KMS-11 (cell line): Measurements from ENCODE around the gene SLC24A3.

Experiments
- H2AFZ ChIP-seq: fragments of 200-600 bp; sonication (generic); 2 replicates; pipeline ENCODE4 v1.6.1; 2016; ENCODE audit warnings: antibody characterized with exemption, mixed run types, low read depth
- H3K27ac ChIP-seq: fragments of 200-600 bp; sonication (generic); 2 replicates; pipeline ENCODE4 v1.6.1; 2016; ENCODE audit warnings: mild to moderate bottlenecking, mixed run types
- H3K27me3 ChIP-seq: fragments of 200-600 bp; sonication (generic); 2 replicates; pipeline ENCODE4 v1.6.1; 2017; ENCODE audit warnings: mild to moderate bottlenecking, low read depth, mixed run types, moderate library complexity; ENCODE audit not compliant: insufficient read depth
- H3K36me3 ChIP-seq: fragments of 200-600 bp; sonication (generic); 2 replicates; pipeline ENCODE4 v1.6.1; 2017; ENCODE audit warnings: mild to moderate bottlenecking, mixed run types; ENCODE audit not compliant: insufficient read depth
- H3K4me1 ChIP-seq: fragments of 200-600 bp; sonication (generic); 2 replicates; pipeline ENCODE4 v1.6.1; 2016; ENCODE audit warnings: mild to moderate bottlenecking, low read depth, mixed run types; ENCODE audit not compliant: poor library complexity, severe bottlenecking
- H3K4me2 ChIP-seq: fragments of 200-600 bp; sonication (generic); 2 replicates; pipeline ENCODE4 v1.7.0; 2016; ENCODE audit warnings: mild to moderate bottlenecking, mixed run types
- H3K4me3 ChIP-seq: fragments of 200-600 bp; sonication (generic); IDR thresholded peaks from 2 replicates; pipeline ENCODE4 v1.6.1; 2017; ENCODE audit warnings: low read depth, low read length, mixed read lengths; ENCODE audit not compliant: insufficient read depth
- H3K79me2 ChIP-seq: fragments of 200-600 bp; sonication (generic); 2 replicates; pipeline ENCODE4 v1.6.1; 2016; ENCODE audit warnings: low read depth, mixed run types; ENCODE audit not compliant: insufficient read depth
- H3K9ac ChIP-seq: fragments of 200-600 bp; sonication (generic); 2 replicates; pipeline ENCODE4 v1.6.1; 2016; ENCODE audit warnings: mild to moderate bottlenecking, mixed run types
- H4K20me1 ChIP-seq: fragments of 200-600 bp; sonication (generic); 2 replicates; pipeline ENCODE4 v1.6.1; 2016; ENCODE audit warnings: mild to moderate bottlenecking, mixed run types; ENCODE audit not compliant: insufficient read depth
- CTCF ChIP-seq: fragments of 200-600 bp; sonication (generic); conservative IDR thresholded peaks from 2 replicates; pipeline ENCODE4 v1.6.1; 2017; ENCODE audit warnings: low read depth, mild to moderate bottlenecking, antibody characterized with exemption, low read length, moderate library complexity, mixed read lengths

Gene SLC24A3

DNA sequence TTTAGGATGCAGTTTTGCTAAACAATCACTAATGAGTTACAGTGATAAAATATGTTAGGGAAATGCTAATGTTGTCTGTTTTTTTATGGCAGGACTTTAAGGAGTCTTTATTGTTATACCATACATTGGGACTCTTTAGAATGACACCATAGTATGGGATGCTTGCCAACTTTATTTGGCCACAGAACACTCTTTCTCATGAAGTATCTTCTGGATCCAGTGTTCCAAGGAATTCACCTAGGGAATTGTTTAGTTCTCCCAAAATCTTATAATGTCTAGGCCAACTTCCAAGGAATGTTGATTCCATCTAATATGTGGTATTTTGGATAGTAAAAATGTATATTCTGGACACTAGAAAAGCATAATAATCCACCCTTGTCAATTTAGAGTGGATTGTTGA is 548.9 kb downstream of the SLC24A3 start:
- Histone ChIP-seq H3K36me3 (no peaks in the 10 kb centered on the region), H4K20me1 (no peaks in the 10 kb centered on the region), H3K4me1 (peaks cover 36% of the 10 kb centered on the region), H3K27me3 (no peaks in the 10 kb centered on the region), H3K27ac (no peak overlapping the region), H3K4me3 (no peak overlapping the region), H3K79me2 (no peaks in the 10 kb centered on the region), H3K4me2 (no peak overlapping the region), H2AFZ (no peak overlapping the region), H3K9ac (no peak overlapping the region)
- no peak for TF ChIP-seq CTCF

DNA sequence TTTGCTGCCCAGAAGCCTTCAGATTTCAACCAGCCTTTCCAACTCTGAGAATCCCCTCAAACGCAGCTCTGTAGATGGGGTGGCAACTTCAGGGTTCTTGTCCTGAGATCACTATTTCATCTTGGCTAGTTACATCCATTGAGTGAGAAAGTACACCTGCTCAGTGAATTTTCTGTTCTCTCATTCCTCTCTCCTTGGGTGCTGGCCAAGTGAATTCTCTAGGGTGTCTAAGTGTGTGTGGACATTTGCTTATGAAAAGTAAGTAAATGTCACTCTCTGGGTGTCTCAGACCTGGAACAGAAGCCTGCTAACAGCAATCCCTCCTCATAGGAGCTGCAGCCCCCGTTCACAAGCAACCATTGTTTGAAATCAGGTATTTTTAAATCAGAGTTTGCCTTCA is 549.4 kb downstream of the SLC24A3 start:
- TF ChIP-seq CTCF, result no peak
- no peak overlapping the region for H2AFZ ChIP-seq
- no peaks in the 10 kb centered on the region for H4K20me1 ChIP-seq
- H3K9ac ChIP-seq, result no peak overlapping the region
- H3K79me2 ChIP-seq, result no peaks in the 10 kb centered on the region
- no peaks in the 10 kb centered on the region for H3K27me3 ChIP-seq
- H3K36me3 ChIP-seq, result no peaks in the 10 kb centered on the region
- H3K27ac ChIP-seq, result no peak overlapping the region
- H3K4me3 ChIP-seq, result no peak overlapping the region
- peaks cover 33% of the 10 kb centered on the region for H3K4me1 ChIP-seq
- H3K4me2 ChIP-seq, result no peak overlapping the region

DNA sequence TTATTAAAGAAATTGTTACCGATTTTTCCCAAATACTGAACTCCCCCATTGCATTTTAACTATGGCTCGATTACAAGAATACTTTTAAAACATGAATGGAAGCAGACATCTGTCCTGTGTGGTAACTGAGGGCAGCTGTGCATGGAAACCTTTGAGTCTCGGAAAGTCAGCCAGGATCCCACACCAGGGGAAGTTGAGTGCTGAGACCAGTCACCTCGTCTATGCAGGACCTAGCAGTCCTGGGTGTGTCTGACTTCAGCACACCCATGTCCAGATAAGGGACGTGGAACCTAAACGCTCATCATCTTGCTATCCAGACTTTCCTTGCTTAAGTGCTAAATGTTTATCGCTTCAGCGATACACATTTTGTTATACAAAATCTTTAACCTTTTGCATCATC is 551.8 kb downstream of the SLC24A3 start:
- Histone ChIP-seq H3K4me1 (peaks cover 20% of the 10 kb centered on the region), H4K20me1 (no peaks in the 10 kb centered on the region), H3K27me3 (no peaks in the 10 kb centered on the region), H2AFZ (no peak overlapping the region), H3K9ac (no peak overlapping the region), H3K27ac (no peak overlapping the region), H3K4me2 (no peak overlapping the region), H3K36me3 (no peaks in the 10 kb centered on the region), H3K4me3 (no peak overlapping the region), H3K79me2 (no peaks in the 10 kb centered on the region)
- no peak for TF ChIP-seq CTCF

GRCh38 chr20:19765266-19765665 is 552.8 kb downstream of the SLC24A3 start:
- no peak overlapping the region for H2AFZ ChIP-seq
- H3K4me3 ChIP-seq, result no peak overlapping the region
- peaks cover 9% of the 10 kb centered on the region for H3K4me1 ChIP-seq
- no peaks in the 10 kb centered on the region for H3K27me3 ChIP-seq
- H3K4me2 ChIP-seq, result no peak overlapping the region
- no peak for TF ChIP-seq CTCF
- H3K27ac ChIP-seq, result no peak overlapping the region
- no peaks in the 10 kb centered on the region for H3K79me2 ChIP-seq
- no peak overlapping the region for H3K9ac ChIP-seq
- no peaks in the 10 kb centered on the region for H4K20me1 ChIP-seq
- no peaks in the 10 kb centered on the region for H3K36me3 ChIP-seq

- H3K79me2 ChIP-seq, result no peaks in the 10 kb centered on the region
- no peak overlapping the region for H3K9ac ChIP-seq
- H3K27ac ChIP-seq, result no peak overlapping the region
- no peaks in the 10 kb centered on the region for H4K20me1 ChIP-seq
- H3K4me2 ChIP-seq, result no peak overlapping the region
- no peak for TF ChIP-seq CTCF
- no peak overlapping the region for H3K4me3 ChIP-seq
- H3K4me1 ChIP-seq, result peaks cover 6% of the 10 kb centered on the region
- no peaks in the 10 kb centered on the region for H3K27me3 ChIP-seq
- H3K36me3 ChIP-seq, result no peaks in the 10 kb centered on the region
- no peak overlapping the region for H2AFZ ChIP-seq
Measured at GRCh38 chr20:19765913-19766312, 553.5 kb downstream of the SLC24A3 start.
